ENCODE measurements around the gene AOC2. TPM values are rescaled to one million over a fixed set of nuclear protein-coding genes. Genes with fewer than 3 reads are reported as not detected.
"Not testable (repeated sequence)": the region's sequence is repeated elsewhere in the genome, so short reads cannot be mapped to it uniquely, and the experiment has no call there.

The AOC2 gene
- total RNA-seq, 2 donors from 2014 or later: 0.32 to 1.1 TPM

GRCh38 chr17:42895185-42895555 lies 50.8 kb downstream of the AOC2 start:
- no peaks in the 10 kb centered on the region for H3K9me3 ChIP-seq
- no peaks in the 10 kb centered on the region for H3K27me3 ChIP-seq
- peak; percentile 47 for DNase-seq
- TF ChIP-seq CTCF (IDR thresholded peaks at IDR 0.05): no peak
- no peak overlapping the region for H3K9ac ChIP-seq (ENCODE audit: low read depth in 2 of 2, low read length in 2 of 2)
- intact Hi-C loops (cut with DNase I): no loop called here
- H3K4me3 ChIP-seq: no peak overlapping the region
- peaks cover 8% of the 10 kb centered on the region for H3K4me1 ChIP-seq
- no peak overlapping the region for H3K27ac ChIP-seq
- no peaks in the 10 kb centered on the region for H3K36me3 ChIP-seq

- H3K4me1 ChIP-seq: peaks cover 8% of the 10 kb centered on the region
- no peak for DNase-seq
- H3K27ac ChIP-seq: no peak overlapping the region
- H3K9me3 ChIP-seq: no peaks in the 10 kb centered on the region
- H3K27me3 ChIP-seq: peaks cover 7% of the 10 kb centered on the region
- intact Hi-C loops (cut with DNase I): no loop called here
- TF ChIP-seq CTCF (IDR thresholded peaks at IDR 0.05): no peak
- H3K36me3 ChIP-seq: no peaks in the 10 kb centered on the region
- H3K9ac ChIP-seq (ENCODE audit: low read depth in 2 of 2, low read length in 2 of 2): peak overlapping the region in 1 of 2 donors; percentile 8
- H3K4me3 ChIP-seq: no peak overlapping the region
These were observed 53.9 kb downstream of the AOC2 start for GRCh38 chr17:42898147-42898811.

- DNase-seq; H3K36me3 ChIP-seq; H3K9me3 ChIP-seq; H3K27me3 ChIP-seq; H3K4me3 ChIP-seq; H3K9ac ChIP-seq (ENCODE audit: low read depth in 2 of 2, low read length in 2 of 2); H3K4me1 ChIP-seq; H3K27ac ChIP-seq; intact Hi-C loops (cut with DNase I): not testable (repeated sequence)
These were observed 55.6 kb downstream of the AOC2 start for GRCh38 chr17:42899981-42900380.

Small RNA genes within 50 kb of the gene (microRNA-seq; reads per million reads assigned to microRNA genes)
- gene MIR6781: 1.7 reads per million

Other genes with a start within 250 kb of the AOC2 start
- 10 to 100 TPM; 49.2 to 60.3 TPM for gene RETREG3, start 235.2 kb upstream of the AOC2 start, total RNA-seq
- gene TUBG1, start 234.9 kb upstream of the AOC2 start, total RNA-seq: 10 to 100 TPM; 32.3 to 86.9 TPM
- gene TUBG2, start 185.3 kb upstream of the AOC2 start, total RNA-seq: 1 to 10 TPM; 5.6 to 7.7 TPM
- 10 to 100 TPM; 14.6 to 17.6 TPM for gene PLEKHH3, start 167.6 kb upstream of the AOC2 start, total RNA-seq
- gene CCR10, start 162.7 kb upstream of the AOC2 start, total RNA-seq: under 1 TPM; 0.56 to 0.86 TPM
- 1 to 10 TPM; 1.5 to 5.0 TPM for gene CNTNAP1, start 162.0 kb upstream of the AOC2 start, total RNA-seq
- gene EZH1, start 99.5 kb upstream of the AOC2 start, total RNA-seq: 10 to 100 TPM; 15.9 to 20.3 TPM
- gene RAMP2, start 83.4 kb upstream of the AOC2 start, total RNA-seq: 1 to 10 TPM; 3.5 to 8.4 TPM
- gene VPS25, start 71.1 kb upstream of the AOC2 start, total RNA-seq: 100 to 1,000 TPM in 1 of 2 donors, 10 to 100 TPM in 1; 86.9 to 105 TPM
- gene WNK4, start 64.0 kb upstream of the AOC2 start, total RNA-seq: 10 to 100 TPM; 32.6 to 54.6 TPM
- gene COA3, start 45.9 kb upstream of the AOC2 start, total RNA-seq: 100 to 1,000 TPM; 167 to 219 TPM
- gene CNTD1, start 45.7 kb upstream of the AOC2 start, total RNA-seq: under 1 TPM in 1 of 2 donors, not detected in 1; 0.61 TPM
- 100 to 1,000 TPM; 118 to 145 TPM for gene BECN1, start 20.3 kb upstream of the AOC2 start, total RNA-seq
- 100 to 1,000 TPM in 1 of 2 donors, 10 to 100 TPM in 1; 86.4 to 163 TPM for gene PSME3, start 11.2 kb upstream of the AOC2 start, total RNA-seq
- 10 to 100 TPM in 1 of 2 donors, 1 to 10 TPM in 1; 5.3 to 28.3 TPM for gene AOC3, start 6.6 kb downstream of the AOC2 start, total RNA-seq
- under 1 TPM in 1 of 2 donors, not detected in 1; 0.40 TPM for gene G6PC1, start 56.2 kb downstream of the AOC2 start, total RNA-seq
- 10 to 100 TPM; 19.8 to 34.3 TPM for gene AARSD1, start 119.9 kb downstream of the AOC2 start, total RNA-seq
- 1 to 10 TPM; 1.5 to 2.4 TPM for gene PTGES3L, start 135.5 kb downstream of the AOC2 start, total RNA-seq
- gene RUNDC1, start 136.0 kb downstream of the AOC2 start, total RNA-seq: 10 to 100 TPM; 18.7 to 22.3 TPM
- gene RPL27, start 153.8 kb downstream of the AOC2 start, total RNA-seq: 100 to 1,000 TPM; 707 to 851 TPM
- gene IFI35, start 162.2 kb downstream of the AOC2 start, total RNA-seq: 10 to 100 TPM; 25.9 to 27.9 TPM
- gene VAT1, start 177.8 kb downstream of the AOC2 start, total RNA-seq: 10 to 100 TPM; 33.2 to 61.5 TPM
- gene RND2, start 180.7 kb downstream of the AOC2 start, total RNA-seq: under 1 TPM; 0.30 to 0.56 TPM